HepG2 (cell line): ENCODE data around the gene STBD1.

ENCODE experiments used
- EP300 ChIP-seq, 3 experiments: sonication (generic) in 1 of 3; formaldehyde crosslinking in 1 of 3; IDR thresholded peaks; 2 replicates each; pipeline versions ENCODE4 v1.5.1 to v1.6.1; 2011 to 2020; ENCODE audit warnings: low read depth in 2 of 3, low read length in 2 of 3, borderline replicate concordance in 1 of 3, improper control_type of control experiment in 1 of 3, mild to moderate bottlenecking in 1 of 3, missing genetic modification reagents in 1 of 3, moderate library complexity in 1 of 3
- EZH2 ChIP-seq: conservative IDR thresholded peaks from 2 replicates; pipeline ENCODE4 v1.6.1; 2012; ENCODE audit warnings: mild to moderate bottlenecking, low read depth, low read length, moderate library complexity
- FIP1L1 ChIP-seq: fragments of 200-400 bp; formaldehyde crosslinking; IDR thresholded peaks from 2 replicates; pipeline ENCODE4 v1.6.1; 2018; ENCODE audit warnings: low read depth, mild to moderate bottlenecking, low read length, moderate library complexity, borderline replicate concordance; ENCODE audit not compliant: insufficient read depth
- MBD4 ChIP-seq: IDR thresholded peaks from 2 replicates; pipeline ENCODE4 v1.6.1; 2012; ENCODE audit warnings: low read length, inconsistent platforms, borderline replicate concordance
- RAD51 ChIP-seq: fragments of 450-650 bp; IDR thresholded peaks from 2 replicates; pipeline ENCODE4 v1.6.1; 2016; ENCODE audit warnings: borderline replicate concordance
- TF ChIP-seq, protein P1 (sequence below): sonication (generic); formaldehyde crosslinking; IDR thresholded peaks from 2 replicates; pipeline ENCODE4 v1.5.0; 2020; ENCODE audit warnings: mild to moderate bottlenecking, missing genetic modification reagents, moderate library complexity

DNA sequence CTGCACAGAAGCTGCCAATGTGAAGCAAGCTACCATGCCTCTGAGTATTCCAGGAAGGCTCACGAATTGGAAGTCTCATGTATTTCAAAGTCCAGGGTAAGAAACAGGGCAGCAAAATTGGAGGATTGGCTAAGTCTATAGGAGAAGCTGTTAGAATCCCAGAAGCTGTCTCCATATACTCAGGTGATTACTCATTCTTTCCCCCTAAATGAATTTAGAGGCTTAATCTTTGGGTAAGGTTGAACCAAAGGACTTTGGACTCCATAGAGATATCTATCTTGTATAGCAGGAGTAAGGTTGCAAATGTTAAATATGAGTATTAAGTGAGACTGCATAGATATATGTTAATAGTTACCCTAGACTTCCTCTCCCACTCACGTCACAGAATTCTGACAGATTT lies 36.3 kb downstream of the STBD1 start:
- TF ChIP-seq EZH2 = no peak
- TF ChIP-seq MBD4 = no peak
- TF ChIP-seq, protein P1, sequence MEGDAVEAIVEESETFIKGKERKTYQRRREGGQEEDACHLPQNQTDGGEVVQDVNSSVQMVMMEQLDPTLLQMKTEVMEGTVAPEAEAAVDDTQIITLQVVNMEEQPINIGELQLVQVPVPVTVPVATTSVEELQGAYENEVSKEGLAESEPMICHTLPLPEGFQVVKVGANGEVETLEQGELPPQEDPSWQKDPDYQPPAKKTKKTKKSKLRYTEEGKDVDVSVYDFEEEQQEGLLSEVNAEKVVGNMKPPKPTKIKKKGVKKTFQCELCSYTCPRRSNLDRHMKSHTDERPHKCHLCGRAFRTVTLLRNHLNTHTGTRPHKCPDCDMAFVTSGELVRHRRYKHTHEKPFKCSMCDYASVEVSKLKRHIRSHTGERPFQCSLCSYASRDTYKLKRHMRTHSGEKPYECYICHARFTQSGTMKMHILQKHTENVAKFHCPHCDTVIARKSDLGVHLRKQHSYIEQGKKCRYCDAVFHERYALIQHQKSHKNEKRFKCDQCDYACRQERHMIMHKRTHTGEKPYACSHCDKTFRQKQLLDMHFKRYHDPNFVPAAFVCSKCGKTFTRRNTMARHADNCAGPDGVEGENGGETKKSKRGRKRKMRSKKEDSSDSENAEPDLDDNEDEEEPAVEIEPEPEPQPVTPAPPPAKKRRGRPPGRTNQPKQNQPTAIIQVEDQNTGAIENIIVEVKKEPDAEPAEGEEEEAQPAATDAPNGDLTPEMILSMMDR = no peak
- no peak for TF ChIP-seq EP300 (IDR thresholded peaks at IDR 0.05; ENCODE audit: low read depth in 2 of 2, low read length in 2 of 2)
- no peak for TF ChIP-seq EP300 (CRISPR knock-in tag; IDR thresholded peaks at IDR 0.05; ENCODE audit: borderline replicate concordance)
- no peak for TF ChIP-seq RAD51
- TF ChIP-seq FIP1L1 = no peak
